Mesothelial cell of epicardium (in vitro differentiated cells): ENCODE measurements around the gene MATN1. TPM values are rescaled to one million over a fixed set of nuclear protein-coding genes. Genes with fewer than 3 reads are reported as not detected.
A peak's percentile ranks its signal among the peaks of the same experiment; 100 is the strongest.

ENCODE experiments used
- DNase-seq, 2 experiments: peaks; one replicate each; pipeline ENCODE4 v3.0.0; 2021; ENCODE audit warnings: low spot score in 2 of 2; ENCODE audit not compliant: unreplicated experiment in 2 of 2
- H3K27ac Mint-ChIP-seq: 2 replicates; pipeline ENCODE4 v1.8.0; 2021; ENCODE audit warnings: mixed read lengths
- H3K27me3 Mint-ChIP-seq: 2 replicates; pipeline ENCODE4 v1.8.0; 2021; ENCODE audit warnings: low read depth, mixed read lengths
- H3K36me3 Mint-ChIP-seq: 2 replicates; pipeline ENCODE4 v1.8.0; 2021; ENCODE audit warnings: mixed read lengths
- H3K4me1 Mint-ChIP-seq: 2 replicates; pipeline ENCODE4 v1.8.0; 2021; ENCODE audit warnings: mixed read lengths
- H3K4me3 Mint-ChIP-seq: 2 replicates; pipeline ENCODE4 v1.8.0; 2021; ENCODE audit warnings: mild to moderate bottlenecking, moderate library complexity, mixed read lengths
- H3K9me3 Mint-ChIP-seq: 2 replicates; pipeline ENCODE4 v1.8.0; 2021; ENCODE audit warnings: mixed read lengths
- total RNA-seq: library from RNA; stranded (reverse); gene quantifications from 3 replicates; pipeline ENCODE4 v1.2.1, GENCODE V29; 2021
- TF ChIP-seq, protein P1 (sequence below): fragments of 200-600 bp; sonication (generic); IDR thresholded peaks from one replicate; pipeline ENCODE4 v1.5.0; 2021; ENCODE audit warnings: antibody characterized with exemption; ENCODE audit not compliant: unreplicated experiment

Gene MATN1
- total RNA-seq, 1 donor from 2014 or later = 5.6 TPM

- H3K9me3 Mint-ChIP-seq = peaks cover 9% of the 10 kb centered on the region
- H3K4me3 Mint-ChIP-seq = no peak overlapping the region
- H3K36me3 Mint-ChIP-seq = peaks cover 5% of the 10 kb centered on the region
- no peak for DNase-seq
- peaks cover 2% of the 10 kb centered on the region for H3K4me1 Mint-ChIP-seq
- TF ChIP-seq, protein P1, sequence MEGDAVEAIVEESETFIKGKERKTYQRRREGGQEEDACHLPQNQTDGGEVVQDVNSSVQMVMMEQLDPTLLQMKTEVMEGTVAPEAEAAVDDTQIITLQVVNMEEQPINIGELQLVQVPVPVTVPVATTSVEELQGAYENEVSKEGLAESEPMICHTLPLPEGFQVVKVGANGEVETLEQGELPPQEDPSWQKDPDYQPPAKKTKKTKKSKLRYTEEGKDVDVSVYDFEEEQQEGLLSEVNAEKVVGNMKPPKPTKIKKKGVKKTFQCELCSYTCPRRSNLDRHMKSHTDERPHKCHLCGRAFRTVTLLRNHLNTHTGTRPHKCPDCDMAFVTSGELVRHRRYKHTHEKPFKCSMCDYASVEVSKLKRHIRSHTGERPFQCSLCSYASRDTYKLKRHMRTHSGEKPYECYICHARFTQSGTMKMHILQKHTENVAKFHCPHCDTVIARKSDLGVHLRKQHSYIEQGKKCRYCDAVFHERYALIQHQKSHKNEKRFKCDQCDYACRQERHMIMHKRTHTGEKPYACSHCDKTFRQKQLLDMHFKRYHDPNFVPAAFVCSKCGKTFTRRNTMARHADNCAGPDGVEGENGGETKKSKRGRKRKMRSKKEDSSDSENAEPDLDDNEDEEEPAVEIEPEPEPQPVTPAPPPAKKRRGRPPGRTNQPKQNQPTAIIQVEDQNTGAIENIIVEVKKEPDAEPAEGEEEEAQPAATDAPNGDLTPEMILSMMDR = no peak
- H3K27ac Mint-ChIP-seq = no peak overlapping the region
- H3K27me3 Mint-ChIP-seq = peaks cover 7% of the 10 kb centered on the region
These were observed 7.5 kb downstream of the MATN1 start for GRCh38 chr1:30715886-30716285.

DNA sequence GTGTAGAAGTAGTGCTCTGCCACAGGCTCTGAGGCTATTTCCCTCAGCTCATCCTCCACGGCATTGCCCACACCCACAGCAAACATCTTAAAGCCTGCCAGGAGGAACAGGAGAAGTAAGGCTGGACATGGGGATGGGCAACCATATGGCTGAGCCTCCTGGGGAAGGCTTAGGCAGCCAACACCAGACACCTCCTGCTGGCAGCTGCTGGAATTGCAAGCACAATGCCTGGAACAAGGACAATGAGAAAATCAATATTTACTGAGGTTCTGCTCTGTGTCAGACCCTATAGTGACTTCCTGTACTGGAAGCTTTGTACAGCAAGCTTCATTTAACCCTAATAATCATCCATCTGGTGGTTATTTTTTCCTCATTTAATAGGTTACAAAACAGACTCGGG, 8.2 kb downstream of the MATN1 start:
- H3K27me3 Mint-ChIP-seq = peaks cover 9% of the 10 kb centered on the region
- no peak overlapping the region for H3K27ac Mint-ChIP-seq
- DNase-seq = no peak
- TF ChIP-seq, protein P1 = peak; percentile 79
- peaks cover 9% of the 10 kb centered on the region for H3K9me3 Mint-ChIP-seq
- peaks cover 5% of the 10 kb centered on the region for H3K36me3 Mint-ChIP-seq
- peaks cover 2% of the 10 kb centered on the region for H3K4me1 Mint-ChIP-seq
- no peak overlapping the region for H3K4me3 Mint-ChIP-seq

- H3K9me3 Mint-ChIP-seq = peaks cover 9% of the 10 kb centered on the region
- DNase-seq = no peak
- H3K27me3 Mint-ChIP-seq = peaks cover 15% of the 10 kb centered on the region
- H3K4me1 Mint-ChIP-seq = peaks cover 2% of the 10 kb centered on the region
- H3K27ac Mint-ChIP-seq = no peak overlapping the region
- TF ChIP-seq, protein P1 = no peak
- H3K36me3 Mint-ChIP-seq = peaks cover 5% of the 10 kb centered on the region
- no peak overlapping the region for H3K4me3 Mint-ChIP-seq
These were observed 8.8 kb downstream of the MATN1 start for GRCh38 chr1:30714536-30715090.

DNA sequence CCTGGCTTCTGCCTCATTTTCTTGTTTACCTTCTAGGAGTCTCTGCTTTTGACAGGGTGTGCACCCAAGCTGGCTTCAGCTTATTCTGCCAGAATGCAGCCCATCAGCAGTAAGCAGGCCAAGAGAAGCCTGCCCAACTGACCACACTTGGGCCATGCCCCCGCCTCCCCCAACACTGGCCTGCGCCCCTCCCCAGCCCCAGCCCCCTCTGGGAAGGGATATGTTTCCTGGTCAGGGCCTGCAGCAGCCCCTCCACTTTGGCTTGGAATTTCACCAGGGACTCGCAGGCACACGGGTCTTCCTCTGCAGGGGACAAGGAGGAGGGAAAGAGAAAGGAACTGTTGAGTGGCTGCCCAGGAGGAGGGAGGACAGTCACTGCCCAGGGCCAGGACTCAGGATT, 9.4 kb downstream of the MATN1 start:
- Mint-ChIP-seq H3K9me3 (peaks cover 9% of the 10 kb centered on the region), H3K27me3 (peaks cover 20% of the 10 kb centered on the region), H3K4me3 (no peak overlapping the region), H3K4me1 (peaks cover 2% of the 10 kb centered on the region), H3K27ac (no peak overlapping the region), H3K36me3 (peaks cover 5% of the 10 kb centered on the region)
- TF ChIP-seq, protein P1 = no peak
- DNase-seq = no peak

DNA sequence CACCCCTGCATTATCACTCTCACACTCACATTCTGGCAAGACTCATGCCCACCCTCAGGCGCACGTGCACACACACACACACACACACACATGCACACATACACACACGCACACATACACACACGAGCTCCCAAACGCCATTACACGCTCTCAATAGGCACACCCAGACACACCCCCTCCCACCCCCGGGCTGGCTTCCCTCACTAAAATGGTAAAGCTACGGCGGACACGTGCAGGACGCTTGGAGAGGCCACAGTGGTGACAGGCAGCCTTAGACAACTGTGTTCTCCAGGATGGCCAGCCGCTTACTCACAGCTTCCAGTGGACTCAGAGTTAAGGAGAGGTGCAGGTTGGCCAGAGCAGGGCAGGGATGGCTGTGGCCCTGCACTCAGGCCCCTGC, 10.1 kb downstream of the MATN1 start:
- Mint-ChIP-seq H3K27me3 (peaks cover 22% of the 10 kb centered on the region), H3K36me3 (peaks cover 5% of the 10 kb centered on the region), H3K4me3 (no peak overlapping the region), H3K9me3 (peaks cover 9% of the 10 kb centered on the region), H3K4me1 (peaks cover 2% of the 10 kb centered on the region), H3K27ac (no peak overlapping the region)
- TF ChIP-seq, protein P1 = no peak
- no peak for DNase-seq

DNA sequence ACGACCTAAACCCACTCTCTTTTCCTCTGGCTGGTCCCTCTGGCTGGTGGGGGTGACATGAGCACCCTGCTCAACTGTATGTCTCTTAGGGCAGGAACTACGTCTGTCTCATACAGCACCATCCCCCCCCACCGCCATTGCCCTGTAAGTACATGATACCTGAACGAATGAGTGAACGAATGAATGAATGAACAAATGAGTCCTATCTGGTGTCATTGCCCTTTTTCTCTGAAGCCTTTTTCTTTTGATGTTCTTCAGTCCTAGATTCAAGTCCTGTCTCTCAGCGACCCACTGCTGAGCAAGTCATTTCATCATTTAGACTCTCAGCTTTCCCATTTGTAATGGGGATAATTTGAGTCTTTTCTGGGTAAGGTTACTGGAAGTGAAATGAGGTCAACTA, 10.8 kb downstream of the MATN1 start:
- no peak for DNase-seq
- Mint-ChIP-seq H3K4me1 (no peaks in the 10 kb centered on the region), H3K9me3 (peaks cover 9% of the 10 kb centered on the region), H3K4me3 (no peak overlapping the region), H3K27me3 (peaks cover 22% of the 10 kb centered on the region), H3K27ac (no peak overlapping the region), H3K36me3 (peaks cover 5% of the 10 kb centered on the region)
- TF ChIP-seq, protein P1 = no peak
